ENCODE measurements around the gene FEZF1. TPM values are rescaled to one million over a fixed set of nuclear protein-coding genes. Genes with fewer than 3 reads are reported as not detected.

The FEZF1 gene
- total and polyA plus RNA-seq, 11 donors, result 0.16 to 0.20 TPM; not detected in 9

- H3K9me3 ChIP-seq, result no peaks in the 10 kb centered on the region
- H3K36me3 ChIP-seq, result no peaks in the 10 kb centered on the region
- H3K27me3 ChIP-seq, result peaks cover 0 to 17% (median 0%) of the 10 kb centered on the region in 9 donors
- no peak for ATAC-seq
- no peak overlapping the region for H3K27ac ChIP-seq
- DNase-seq, result no peak
- intact Hi-C loops (cut with DNase I), result no loop called here
- WGBS, 4 donors, result 62 to 71% (median 67%) methylated on average over 1 of the region's 1 CpG
- TF ChIP-seq POLR2A (IDR thresholded peaks at IDR 0.05), result no peak
- TF ChIP-seq, protein P1, sequence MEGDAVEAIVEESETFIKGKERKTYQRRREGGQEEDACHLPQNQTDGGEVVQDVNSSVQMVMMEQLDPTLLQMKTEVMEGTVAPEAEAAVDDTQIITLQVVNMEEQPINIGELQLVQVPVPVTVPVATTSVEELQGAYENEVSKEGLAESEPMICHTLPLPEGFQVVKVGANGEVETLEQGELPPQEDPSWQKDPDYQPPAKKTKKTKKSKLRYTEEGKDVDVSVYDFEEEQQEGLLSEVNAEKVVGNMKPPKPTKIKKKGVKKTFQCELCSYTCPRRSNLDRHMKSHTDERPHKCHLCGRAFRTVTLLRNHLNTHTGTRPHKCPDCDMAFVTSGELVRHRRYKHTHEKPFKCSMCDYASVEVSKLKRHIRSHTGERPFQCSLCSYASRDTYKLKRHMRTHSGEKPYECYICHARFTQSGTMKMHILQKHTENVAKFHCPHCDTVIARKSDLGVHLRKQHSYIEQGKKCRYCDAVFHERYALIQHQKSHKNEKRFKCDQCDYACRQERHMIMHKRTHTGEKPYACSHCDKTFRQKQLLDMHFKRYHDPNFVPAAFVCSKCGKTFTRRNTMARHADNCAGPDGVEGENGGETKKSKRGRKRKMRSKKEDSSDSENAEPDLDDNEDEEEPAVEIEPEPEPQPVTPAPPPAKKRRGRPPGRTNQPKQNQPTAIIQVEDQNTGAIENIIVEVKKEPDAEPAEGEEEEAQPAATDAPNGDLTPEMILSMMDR (IDR thresholded peaks at IDR 0.05), result no peak
- H3K4me3 ChIP-seq, result no peak overlapping the region
- H3K4me1 ChIP-seq, result no peaks in the 10 kb centered on the region
Measured at GRCh38 chr7:122257056-122257455, 47.5 kb downstream of the FEZF1 start.

DNA sequence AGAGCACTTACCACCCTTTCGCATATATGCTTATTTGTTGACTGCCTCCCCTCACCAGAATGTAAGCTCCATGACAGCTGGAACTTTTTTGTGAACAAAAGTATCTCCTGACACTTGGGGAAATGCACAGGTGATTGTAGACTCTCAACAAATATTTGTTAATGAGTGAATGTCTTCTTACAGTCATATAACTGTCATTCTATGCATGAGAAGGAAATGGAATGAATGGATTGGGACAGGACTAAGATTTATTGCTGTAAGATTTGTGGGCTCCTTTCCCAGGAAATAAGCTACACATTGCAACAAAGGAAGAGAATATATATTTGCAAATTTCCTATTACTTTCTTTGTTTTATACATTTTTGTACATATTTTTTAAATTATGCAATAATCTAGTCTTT is 48.5 kb downstream of the FEZF1 start:
- intact Hi-C loops (cut with DNase I), result no loop called here
- WGBS, 4 donors, result 70 to 85% (median 75%) methylated on average over 1 of the region's 1 CpG
- H3K4me3 ChIP-seq, result no peak overlapping the region

GRCh38 chr7:122255454-122255853 is 49.1 kb downstream of the FEZF1 start:
- H3K27me3 ChIP-seq, result peaks cover 0 to 17% (median 0%) of the 10 kb centered on the region in 9 donors
- H3K4me3 ChIP-seq, result no peak overlapping the region
- DNase-seq (no peak), ATAC-seq (no peak)
- H3K27ac ChIP-seq, result no peak overlapping the region
- no peaks in the 10 kb centered on the region for H3K9me3 ChIP-seq
- 0 to 13% (median 4%) methylated on average over 1 of the region's 1 CpG for WGBS, 4 donors
- H3K36me3 ChIP-seq, result no peaks in the 10 kb centered on the region
- TF ChIP-seq POLR2A (IDR thresholded peaks at IDR 0.05), result no peak
- TF ChIP-seq, protein P1 (IDR thresholded peaks at IDR 0.05), result no peak
- H3K4me1 ChIP-seq, result no peaks in the 10 kb centered on the region
- intact Hi-C loops (cut with DNase I), result no loop called here

More for the DNA sequence above, 48.5 kb downstream of the FEZF1 start:
- Histone ChIP-seq H3K36me3 (no peaks in the 10 kb centered on the region), H3K4me1 (no peaks in the 10 kb centered on the region), H3K27ac (no peak overlapping the region), H3K27me3 (peaks cover 0 to 17% (median 0%) of the 10 kb centered on the region in 9 donors), H3K9me3 (no peaks in the 10 kb centered on the region)
- ATAC-seq (no peak), DNase-seq (no peak)
- no peak for TF ChIP-seq POLR2A (IDR thresholded peaks at IDR 0.05)
- TF ChIP-seq, protein P1 (IDR thresholded peaks at IDR 0.05), result no peak

Other genes with a start within 250 kb of the FEZF1 start
- gene AASS, start 160.5 kb downstream of the FEZF1 start, total RNA-seq, result 10 to 100 TPM; 24.2 to 61.3 (median 32.2) TPM
- gene AASS, start 160.5 kb downstream of the FEZF1 start, polyA plus RNA-seq, result 10 to 100 TPM; 10.3 to 90.1 TPM